T-helper 9 cell (primary cell): ENCODE measurements around the gene MECP2.

Experiments
- DNase-seq: peaks from one replicate; pipeline ENCODE4 v3.0.0-alpha.2; 2020

MECP2 gene

GRCh38 chrX:154059231-154059630 is 38.3 kb downstream of the MECP2 start:
- no peak for DNase-seq

- no peak for DNase-seq
Measured at GRCh38 chrX:154058214-154058997, 39.1 kb downstream of the MECP2 start.

GRCh38 chrX:154057791-154058190 is 39.7 kb downstream of the MECP2 start:
- DNase-seq, result no peak

DNA sequence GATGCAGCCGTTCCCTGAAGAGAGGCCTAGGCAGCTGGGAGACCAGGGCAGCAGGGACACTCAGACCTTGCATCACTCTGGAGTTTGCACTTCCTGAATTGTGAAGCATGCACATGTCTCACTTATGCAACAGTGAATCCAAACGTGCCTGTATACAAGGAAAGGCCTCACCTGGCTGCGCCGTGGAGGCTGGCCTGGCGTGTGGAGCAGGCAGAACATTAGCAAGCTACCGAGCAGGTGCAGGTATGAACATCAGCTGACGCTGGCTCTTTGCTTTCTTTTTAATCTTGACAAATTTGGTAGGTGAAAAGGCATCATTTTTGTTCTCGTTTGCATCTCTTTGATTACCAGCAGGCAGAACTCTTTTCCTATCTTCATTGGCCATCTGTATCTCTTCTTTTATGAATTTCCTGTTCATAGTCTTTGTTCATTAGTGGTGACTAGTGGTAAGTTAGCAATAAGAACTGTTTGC is 40.7 kb downstream of the MECP2 start:
- DNase-seq, result no peak

DNA sequence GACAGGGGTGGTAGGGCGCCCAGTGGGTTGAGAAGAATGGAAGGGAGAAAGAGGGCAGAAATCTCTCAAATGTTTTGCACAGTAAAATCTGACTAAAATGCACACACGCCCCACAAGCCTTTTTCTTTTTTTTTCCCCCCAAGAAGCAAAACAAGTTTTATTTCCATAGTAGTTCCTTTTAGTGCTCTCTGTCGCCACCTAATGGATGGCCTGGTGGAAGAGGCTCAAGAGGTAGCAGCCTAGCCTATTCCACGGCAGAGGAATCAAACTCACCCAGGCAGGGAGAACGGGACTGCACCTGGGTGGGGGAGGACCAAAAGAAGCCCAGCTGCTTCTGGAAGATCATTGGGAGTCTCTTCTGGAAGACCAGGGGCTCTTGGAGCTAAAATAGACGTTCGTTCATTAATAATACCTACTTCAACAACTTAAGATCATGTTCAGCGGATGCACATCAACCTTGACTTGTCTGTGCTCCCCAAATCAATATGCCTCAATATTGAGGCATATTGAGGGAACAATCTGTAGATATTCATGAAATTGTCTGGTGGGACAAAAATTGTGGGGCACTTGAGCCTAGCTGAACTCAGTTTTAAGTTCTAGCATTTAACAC is 46.2 kb downstream of the MECP2 start:
- DNase-seq, result peak; percentile 74

- DNase-seq, result no peak
Measured at GRCh38 chrX:154050113-154050495, 47.4 kb downstream of the MECP2 start.

DNA sequence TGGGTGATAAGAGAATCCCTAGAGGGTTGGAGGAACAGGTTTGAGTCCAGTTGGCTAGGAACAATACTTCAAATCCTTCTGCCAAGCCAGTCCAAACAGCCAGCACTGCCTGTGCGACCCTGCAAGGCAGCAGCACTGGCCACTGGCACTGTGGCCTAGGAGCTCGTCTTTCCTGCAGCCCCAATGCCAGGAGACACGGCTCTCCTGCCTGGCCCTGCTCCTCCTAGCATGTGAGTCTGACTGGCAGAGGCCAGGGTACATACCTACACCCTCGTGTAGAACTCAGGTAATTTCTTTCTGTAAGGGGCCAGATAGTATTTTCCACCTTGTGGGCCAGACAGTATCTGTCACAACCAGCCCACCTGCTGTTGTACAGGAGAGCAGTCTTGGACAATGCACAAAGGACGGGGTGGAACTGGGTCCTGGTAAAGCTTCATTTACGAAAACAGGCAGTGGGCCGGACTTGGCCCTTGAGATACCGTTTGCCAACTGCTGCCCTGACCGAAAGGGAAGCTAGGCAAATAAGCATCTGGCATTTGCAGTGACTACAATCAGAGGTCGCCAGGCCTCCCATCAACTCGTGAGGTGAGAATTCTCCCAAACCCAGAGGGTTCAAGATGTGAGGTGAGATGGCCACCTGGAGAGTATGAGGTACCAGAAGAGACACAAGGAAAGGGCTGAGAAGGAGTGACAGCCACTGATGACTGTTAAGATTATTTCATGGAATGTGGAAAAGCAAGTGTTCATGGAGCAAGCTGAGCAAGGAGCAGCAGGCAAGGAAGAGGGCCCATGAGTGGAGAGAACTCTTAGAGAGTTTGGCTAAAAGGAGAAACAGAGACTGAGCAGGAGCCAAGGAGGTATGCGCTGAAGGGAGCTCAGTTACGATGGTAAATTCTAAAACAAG is 48.1 kb downstream of the MECP2 start:
- no peak for DNase-seq

DNA sequence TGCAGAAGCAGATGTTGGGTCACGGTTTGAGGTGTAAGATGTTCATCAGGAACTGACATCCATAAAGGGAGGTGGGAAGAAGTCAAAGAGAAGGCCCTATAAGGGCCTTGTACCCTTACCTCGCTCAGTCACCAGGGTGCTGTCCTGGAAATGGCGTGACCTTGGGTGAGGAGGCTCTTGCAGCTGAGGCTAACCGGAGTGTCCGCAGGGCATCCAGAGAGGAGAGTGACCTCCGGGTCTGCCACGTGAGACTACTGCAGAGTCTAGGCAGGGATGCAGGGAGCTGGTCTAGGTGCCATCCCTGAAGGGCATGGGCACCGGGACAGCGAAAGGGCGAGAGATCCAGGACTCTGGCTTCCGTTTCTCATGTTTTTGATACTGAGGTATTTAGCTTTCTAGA is 49.1 kb downstream of the MECP2 start:
- no peak for DNase-seq

- DNase-seq, result no peak
Measured at GRCh38 chrX:154046940-154047610, 50.4 kb downstream of the MECP2 start.

GRCh38 chrX:154046031-154046781 is 51.3 kb downstream of the MECP2 start:
- no peak for DNase-seq

- DNase-seq, result no peak
Measured at GRCh38 chrX:154044091-154044490, 53.4 kb downstream of the MECP2 start.

DNA sequence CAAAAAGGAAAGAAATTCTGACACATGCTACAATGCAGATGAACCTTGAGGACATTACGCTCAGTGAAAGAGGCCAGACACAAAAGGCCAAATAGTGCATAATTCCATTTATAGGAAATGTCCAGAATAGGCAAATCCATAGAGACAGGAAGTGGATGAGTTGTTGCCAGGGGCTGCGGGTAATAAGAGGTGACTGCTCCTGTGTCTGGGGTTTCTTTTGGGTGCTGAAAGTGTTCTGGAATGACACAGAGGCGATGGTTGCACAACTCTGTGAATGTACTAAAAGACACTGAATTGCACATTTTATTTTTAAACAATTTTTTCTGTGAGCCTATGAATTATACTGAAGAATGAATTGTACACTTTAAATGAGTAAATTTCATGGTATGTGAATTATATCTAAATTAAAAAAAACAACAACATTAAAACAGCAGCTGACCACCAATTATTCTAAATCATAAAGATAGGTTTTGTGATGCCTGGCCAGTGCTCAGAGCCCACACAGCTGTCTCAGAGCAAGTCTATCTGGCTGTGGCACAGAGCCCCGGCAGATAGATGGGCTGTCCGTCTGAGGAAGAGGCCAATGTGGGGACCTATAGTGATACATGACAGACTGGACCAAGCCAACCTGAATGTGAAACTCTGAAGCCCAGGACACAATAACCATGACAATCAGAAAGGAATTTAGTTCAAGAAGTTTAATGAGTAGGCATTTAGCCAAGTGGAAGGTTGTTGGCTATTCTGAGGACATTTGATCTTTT is 54.3 kb downstream of the MECP2 start:
- no peak for DNase-seq

GRCh38 chrX:154040863-154041262 is 56.7 kb downstream of the MECP2 start:
- no peak for DNase-seq

- no peak for DNase-seq
Measured at GRCh38 chrX:154040307-154040756, 57.2 kb downstream of the MECP2 start.

DNA sequence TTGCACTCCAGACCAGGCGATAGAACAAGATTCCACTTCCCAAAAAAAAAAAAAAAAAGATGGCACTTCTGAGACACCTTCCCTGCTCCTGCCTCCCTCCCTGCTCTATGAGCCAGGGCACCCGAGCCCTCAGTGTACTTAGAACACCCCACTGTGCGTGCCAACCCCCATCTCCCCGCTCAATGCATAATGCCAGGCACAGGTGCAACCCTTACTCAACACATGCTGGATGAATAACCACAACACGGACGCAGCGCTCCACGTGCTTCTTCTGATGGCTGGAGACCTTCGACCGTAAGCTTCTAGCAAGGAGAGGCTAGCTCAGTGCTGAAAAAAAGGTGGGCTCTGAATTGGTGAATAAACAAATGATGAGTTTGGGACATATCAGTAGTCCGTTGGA is 57.9 kb downstream of the MECP2 start:
- DNase-seq, result no peak

DNA sequence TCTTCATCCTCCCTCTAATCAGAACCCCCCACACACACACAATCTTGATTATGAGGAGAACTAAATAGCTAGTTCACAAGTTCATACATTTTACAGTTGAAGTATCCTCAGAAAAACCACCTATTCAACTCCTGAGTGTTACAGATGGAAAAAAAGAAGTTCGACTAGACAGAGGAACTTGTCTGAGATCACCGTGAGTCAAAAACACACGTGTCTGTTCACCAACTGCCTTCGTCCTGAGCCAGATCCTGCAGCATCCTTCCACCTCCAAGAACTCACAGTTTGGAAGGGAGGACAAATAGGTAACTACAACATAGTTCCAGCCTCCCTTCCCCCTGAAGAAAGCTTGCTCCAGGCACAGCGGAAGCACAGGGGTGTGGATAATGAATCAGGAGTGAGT is 58.9 kb downstream of the MECP2 start:
- DNase-seq, result no peak

GRCh38 chrX:154037754-154038153 is 59.8 kb downstream of the MECP2 start:
- DNase-seq, result no peak

GRCh38 chrX:154036513-154036912 is 61.0 kb downstream of the MECP2 start:
- no peak for DNase-seq

- no peak for DNase-seq
Measured at GRCh38 chrX:154033848-154034247, 63.7 kb downstream of the MECP2 start.

GRCh38 chrX:154032653-154033052 is 64.9 kb downstream of the MECP2 start:
- no peak for DNase-seq

- no peak for DNase-seq
Measured at GRCh38 chrX:154032160-154032559, 65.4 kb downstream of the MECP2 start.
